Pancreas (tissue), 10 donors: Measurements from ENCODE around the gene ODF4. TPM values are rescaled to one million over a fixed set of nuclear protein-coding genes. Genes with fewer than 3 reads are reported as not detected.

ENCODE experiments used
- ATAC-seq, 4 donors: fragments of 200-7000 bp; cut with Tn5 transposase; one replicate each; pipeline versions ENCODE4 v1.8.0 to v1.9.1; 2020; ENCODE audit warnings: mild to moderate bottlenecking in 4 of 4, moderate library complexity in 4 of 4
- DNase-seq, 6 donors: peaks; one replicate each; pipeline ENCODE4 v3.0.0-alpha.2; 2020
- FAIRE-seq: peaks from 2 replicates; lab custom pipeline; 2012; peaks lifted over from hg19 to GRCh38; lab: Jason Lieb, UNC
- H3K27ac ChIP-seq, 4 donors: fragments of 200-600 bp; sonication (generic); 1 replicate in 3 of 4; 2 replicates in 1 of 4; pipeline versions ENCODE4 v1.5.0 to v1.8.0; 2020
- H3K27me3 ChIP-seq, 4 donors: fragments of 200-600 bp; one replicate each; pipeline ENCODE4 v1.8.0; 2021
- H3K36me3 ChIP-seq, 3 donors: fragments of 200-600 bp; sonication (generic) in 1 of 3; one replicate each; pipeline versions ENCODE4 v1.5.0 to v1.8.0; 2020 to 2021
- H3K4me1 ChIP-seq, 3 donors: fragments of 200-600 bp; one replicate each; pipeline ENCODE4 v1.8.0; 2021
- H3K4me3 ChIP-seq, 4 donors: fragments of 200-600 bp; sonication (generic) in 2 of 4; one replicate each; pipeline versions ENCODE4 v1.5.0 to v1.8.0; 2020 to 2021
- H3K9me3 ChIP-seq, 4 donors: fragments of 200-600 bp; one replicate each; pipeline ENCODE4 v1.8.0; 2021
- CTCF ChIP-seq, 4 donors: fragments of 200-600 bp; sonication (generic) in 3 of 4; IDR thresholded peaks; one replicate each; pipeline versions ENCODE4 v1.5.0 to v1.8.0; 2021; ENCODE audit warnings: antibody characterized with exemption in 4 of 4
- WGBS, 2 donors: extraction: QIAGEN DNeasy Blood & Tissue Kit; methylation state at CpG; one replicate each; pipeline ENCODE4 v1.1.7; 2013; 5-methylcytosine and 5-hydroxymethylcytosine counted together
- intact Hi-C, 3 donors: fragments of 100-400 bp; cut with DNase I; formaldehyde crosslinking; loops; one replicate each; pipeline versions ENCODE4 v1.11.1 to v1.14.2; 2022
- polyA plus RNA-seq, 2 donors: library from polyadenylated mRNA; stranded (reverse); fragments of 200-250 nt; gene quantifications; one replicate each; pipeline ENCODE4 v1.2.3, GENCODE V29; 2013
- total RNA-seq, 6 donors: library from RNA; stranded (reverse); fragmentation: NEBNext Ultra II Directional in 4 of 6; extraction: Animal tissue kit (Norgen Biotek cat#: 25700) in 4 of 6; gene quantifications; one replicate each; pipeline versions ENCODE4 v1.2.1 to v1.2.4, GENCODE V29; 2021 to 2023
- donor health status: healthy with polysubstance abuse.
- donor health status: DM: no; HTN: no; CAD: no; lungs with moderate emphysema.
- donor health status: DM: no; HTN: no; CAD: no.
- donor health status: control.
- donor health status: control.
- donor health status: Bipolar disorder and iron deficiency.
- donor health status: DM: yes; HTN: yes; CAD: no.
- donor health status: DM: no; HTN: no; CAD: no.
- donor health status: DM: no; HTN: no; CAD: no.
- donor health status: DM: yes; HTN: yes; CAD: no.

ODF4 gene
- total and polyA plus RNA-seq, 8 donors = not detected

GRCh38 chr17:8294814-8295316 lies 44.8 kb upstream of the ODF4 start:
- DNase-seq (peak in 2 of 6 donors; percentile 6 to 33), FAIRE-seq (no peak), ATAC-seq (peak; percentile 11 to 23 (median 14))
- TF ChIP-seq CTCF (IDR thresholded peaks at IDR 0.05) = no peak
- Histone ChIP-seq H3K4me3 (peak overlapping the region; percentile 49 to 85 (median 59)), H3K27me3 (no peaks in the 10 kb centered on the region), H3K9me3 (no peaks in the 10 kb centered on the region), H3K4me1 (peaks cover 0 to 8% (median 4%) of the 10 kb centered on the region in 3 donors), H3K36me3 (no peaks in the 10 kb centered on the region), H3K27ac (peak overlapping the region; percentile 73 to 87 (median 80))
- intact Hi-C loops = loop anchor here in 1 of 3 donors (5.0 kb wide), 1 partner anchor 38 kb away; no protein-coding TSS in a partner anchor
- WGBS, 2 donors = 5 to 6% methylated on average over 15 of the region's 15 CpGs

DNA sequence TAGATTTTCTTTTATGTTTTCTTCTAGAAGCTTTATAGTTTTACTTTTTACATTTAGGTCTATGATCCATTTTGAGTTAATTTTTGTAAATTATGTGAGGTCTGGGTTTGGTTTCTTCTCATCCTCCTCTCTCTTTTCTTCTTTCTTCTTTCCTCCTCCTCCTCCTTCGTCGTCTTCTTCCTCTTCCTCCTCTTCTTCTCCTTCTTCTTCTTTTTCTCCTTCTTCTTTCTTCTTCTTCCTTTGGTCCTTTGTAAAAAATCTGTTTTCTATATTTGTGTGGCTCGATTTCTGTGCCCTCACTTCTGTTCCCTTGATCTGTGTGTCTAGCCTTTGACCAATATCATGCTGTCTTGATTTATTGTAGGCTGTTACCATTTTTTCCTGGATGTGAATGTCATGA lies 39.4 kb upstream of the ODF4 start:
- no peaks in the 10 kb centered on the region for H3K36me3 ChIP-seq
- ATAC-seq (no peak), FAIRE-seq (no peak), DNase-seq (no peak)
- H3K9me3 ChIP-seq = no peaks in the 10 kb centered on the region
- no peaks in the 10 kb centered on the region for H3K27me3 ChIP-seq
- 61 to 64% methylated on average over 3 of the region's 3 CpGs for WGBS, 2 donors
- intact Hi-C loops = loop anchor here in 1 of 3 donors (10.0 kb wide), 1 partner anchor 45 kb away; no protein-coding TSS in a partner anchor
- no peak for TF ChIP-seq CTCF (IDR thresholded peaks at IDR 0.05)
- no peaks in the 10 kb centered on the region for H3K4me1 ChIP-seq
- no peak overlapping the region for H3K4me3 ChIP-seq
- no peak overlapping the region for H3K27ac ChIP-seq

DNA sequence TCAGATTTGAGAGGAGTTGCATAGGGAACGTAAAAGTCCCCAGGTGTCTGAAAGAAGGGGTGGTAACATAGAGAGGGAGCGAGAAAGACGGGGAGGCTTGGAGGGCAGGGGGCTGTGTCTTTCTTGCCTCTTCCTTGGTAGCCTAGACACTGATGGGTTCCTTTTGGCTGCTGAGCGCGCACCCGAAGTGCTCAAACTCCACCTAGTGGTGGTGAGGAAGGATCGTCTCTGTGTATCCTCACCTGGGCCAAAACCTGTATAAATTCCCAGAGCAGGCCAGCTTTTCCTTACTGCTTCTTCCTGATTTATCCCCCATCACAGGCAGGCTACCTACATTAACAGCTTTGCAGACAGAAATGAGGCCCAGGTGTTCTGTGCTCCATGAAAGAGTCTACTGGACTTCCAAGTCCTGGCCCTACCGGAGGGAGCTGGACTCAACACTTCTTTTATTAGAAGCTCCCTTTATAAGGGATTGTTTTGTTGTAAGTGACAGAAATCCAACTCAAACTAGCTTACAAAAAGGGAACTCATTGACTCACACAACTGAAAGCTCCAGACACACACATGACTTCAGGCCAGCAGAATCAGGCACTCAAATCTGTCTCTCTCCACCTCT lies 38.9 kb upstream of the ODF4 start:
- Histone ChIP-seq H3K36me3 (no peaks in the 10 kb centered on the region), H3K9me3 (no peaks in the 10 kb centered on the region), H3K27me3 (no peaks in the 10 kb centered on the region), H3K27ac (no peak overlapping the region), H3K4me3 (no peak overlapping the region), H3K4me1 (no peaks in the 10 kb centered on the region)
- ATAC-seq = peak; percentile 94 to 98 (median 98)
- intact Hi-C loops = loop anchor here in 1 of 3 donors (10.0 kb wide), 1 partner anchor 46 kb away; no protein-coding TSS in a partner anchor
- no peak for FAIRE-seq
- peak; percentile 48 to 80 (median 62) for DNase-seq
- WGBS, 2 donors = 11 to 13% methylated on average over 8 of the region's 8 CpGs
- peak; percentile 46 to 83 (median 72) for TF ChIP-seq CTCF (IDR thresholded peaks at IDR 0.05)

- Histone ChIP-seq H3K36me3 (no peaks in the 10 kb centered on the region), H3K27ac (no peak overlapping the region), H3K4me3 (peak overlapping the region in 1 of 4 donors; percentile 10), H3K27me3 (no peaks in the 10 kb centered on the region), H3K4me1 (no peaks in the 10 kb centered on the region), H3K9me3 (no peaks in the 10 kb centered on the region)
- ATAC-seq = no peak
- FAIRE-seq = no peak
- TF ChIP-seq CTCF (IDR thresholded peaks at IDR 0.05) = no peak
- WGBS, 2 donors = 42 to 45% methylated on average over 9 to 10 of the region's 10 CpGs
- intact Hi-C loops = no loop called here
- peak in 1 of 6 donors; percentile 14 for DNase-seq
Measured at GRCh38 chr17:8310601-8311123, 29.0 kb upstream of the ODF4 start.
